Measurements from ENCODE around the gene GSC2.

The GSC2 gene

DNA sequence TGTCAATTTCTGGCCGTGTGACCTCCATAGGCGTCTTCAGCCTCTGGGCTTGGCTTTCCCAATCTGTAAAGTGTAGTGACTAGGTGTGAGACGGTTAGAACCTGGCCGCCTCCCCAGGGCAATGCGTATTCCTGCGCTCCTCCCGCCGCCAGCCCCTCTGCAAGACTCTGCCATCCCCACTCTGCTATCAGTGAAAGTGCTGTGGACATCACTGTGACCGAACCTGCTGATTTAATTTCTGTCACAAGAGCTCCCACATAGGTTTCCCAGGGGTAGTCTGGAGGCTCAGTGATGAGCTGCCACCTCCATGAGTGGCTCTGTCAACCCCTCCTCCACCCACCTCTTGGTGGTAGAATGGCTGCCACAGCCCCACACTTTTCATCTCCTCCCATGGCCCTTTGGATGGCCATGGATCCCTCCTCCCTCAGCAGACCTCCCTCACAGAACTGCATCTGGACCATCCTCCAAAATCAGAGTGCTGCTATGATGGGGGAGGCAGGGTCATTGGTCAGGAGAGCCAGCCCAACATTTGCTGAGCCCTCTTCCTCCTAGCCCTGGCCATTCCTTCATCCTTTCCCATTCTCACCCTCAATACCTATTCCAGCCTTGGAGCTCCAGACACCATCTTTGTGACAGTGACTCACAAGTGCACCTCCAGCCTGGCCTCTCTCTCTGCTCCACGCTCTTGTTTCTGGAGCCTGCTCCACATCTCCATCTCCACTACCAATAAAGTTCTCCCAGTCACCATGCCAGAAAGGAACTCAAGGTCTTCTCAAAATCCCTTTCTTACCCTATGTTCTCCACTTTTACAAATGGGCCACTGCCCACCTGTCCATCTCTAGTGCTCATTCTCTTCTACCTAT, 1.5 kb upstream of the GSC2 start:
- DNase-seq, result no peak

DNA sequence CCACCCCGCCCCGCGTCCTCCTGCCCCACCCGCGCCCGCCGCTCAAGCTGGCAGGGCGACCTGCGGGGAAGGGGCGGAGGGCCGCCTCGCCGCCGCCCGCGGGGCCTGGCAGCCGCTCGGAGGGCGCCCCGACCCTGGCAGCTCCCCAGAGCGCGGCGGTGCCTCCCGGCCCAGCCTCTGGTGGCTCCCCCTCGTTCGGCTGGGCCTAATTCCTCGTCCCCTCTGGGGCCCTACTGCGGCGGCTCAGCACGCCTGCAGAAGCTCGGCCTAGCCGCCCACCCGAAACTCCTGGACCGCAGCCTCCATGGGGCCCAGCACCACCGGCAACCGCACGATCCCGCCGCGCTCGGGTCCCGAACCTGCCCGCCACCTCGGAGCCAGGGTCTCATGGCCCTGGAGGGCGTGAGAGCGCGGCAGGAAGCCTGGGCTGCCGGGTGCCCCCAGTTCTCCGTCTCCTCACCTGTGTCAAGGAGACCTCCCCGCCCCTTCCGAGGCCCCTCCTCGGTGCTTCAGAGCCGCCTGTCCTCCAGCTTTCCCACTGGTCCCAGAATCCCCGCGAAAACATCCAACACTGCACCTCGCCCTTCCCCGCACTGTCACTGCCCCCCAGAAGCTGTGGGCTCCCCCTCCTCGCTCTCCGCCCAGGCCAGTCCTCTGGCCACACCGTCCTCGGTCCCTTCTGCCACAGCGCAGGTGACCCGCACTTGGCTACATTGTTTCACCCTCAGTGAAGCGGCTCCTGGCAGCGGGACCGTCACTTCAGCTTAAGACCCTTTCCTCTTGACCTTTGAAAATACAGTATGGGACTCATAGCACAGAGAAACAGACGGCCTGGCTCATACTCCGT, 613 bp upstream of the GSC2 start:
- DNase-seq, result no peak

DNA sequence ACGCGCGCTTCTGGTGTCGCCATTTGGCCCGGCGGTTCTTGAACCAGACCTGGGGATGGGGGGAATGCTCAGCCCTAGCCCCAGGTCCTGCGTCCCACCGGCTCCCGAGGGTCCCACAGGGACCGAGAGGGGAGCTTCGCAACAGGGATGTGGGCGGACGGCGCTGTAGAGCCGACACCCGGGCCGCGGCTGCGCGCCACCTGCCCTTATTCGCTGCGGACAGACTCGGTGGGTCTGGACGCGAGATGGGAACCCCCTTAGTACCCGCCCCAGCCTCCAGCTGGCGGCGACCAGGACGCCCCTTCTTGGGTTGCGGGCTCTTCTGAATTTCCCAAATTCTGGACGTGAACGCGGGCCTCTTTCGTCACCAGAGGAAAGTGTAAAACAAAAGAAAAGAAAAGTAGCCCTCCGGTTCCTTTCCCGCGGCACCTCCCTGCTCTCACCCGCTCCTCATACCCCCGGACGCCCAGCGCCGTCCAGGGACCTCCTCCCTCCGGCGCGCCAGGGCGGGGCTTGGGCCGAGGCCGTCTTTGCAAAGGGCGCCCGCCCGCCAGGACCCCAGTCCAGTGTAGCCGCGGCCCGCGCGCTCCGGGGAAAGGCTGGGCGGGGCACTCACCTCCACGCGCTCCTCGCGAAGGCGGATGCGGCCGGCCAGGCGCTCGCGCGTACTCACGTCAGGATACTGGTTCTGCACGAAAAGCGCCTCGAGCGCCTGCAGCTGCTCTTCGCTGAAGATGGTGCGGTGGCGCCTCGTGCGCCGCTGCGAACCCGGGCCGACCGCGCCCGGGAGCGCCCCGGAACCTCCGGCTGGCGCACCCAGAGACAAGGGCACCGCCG, 827 bp downstream of the GSC2 start:
- DNase-seq, result no peak

DNA sequence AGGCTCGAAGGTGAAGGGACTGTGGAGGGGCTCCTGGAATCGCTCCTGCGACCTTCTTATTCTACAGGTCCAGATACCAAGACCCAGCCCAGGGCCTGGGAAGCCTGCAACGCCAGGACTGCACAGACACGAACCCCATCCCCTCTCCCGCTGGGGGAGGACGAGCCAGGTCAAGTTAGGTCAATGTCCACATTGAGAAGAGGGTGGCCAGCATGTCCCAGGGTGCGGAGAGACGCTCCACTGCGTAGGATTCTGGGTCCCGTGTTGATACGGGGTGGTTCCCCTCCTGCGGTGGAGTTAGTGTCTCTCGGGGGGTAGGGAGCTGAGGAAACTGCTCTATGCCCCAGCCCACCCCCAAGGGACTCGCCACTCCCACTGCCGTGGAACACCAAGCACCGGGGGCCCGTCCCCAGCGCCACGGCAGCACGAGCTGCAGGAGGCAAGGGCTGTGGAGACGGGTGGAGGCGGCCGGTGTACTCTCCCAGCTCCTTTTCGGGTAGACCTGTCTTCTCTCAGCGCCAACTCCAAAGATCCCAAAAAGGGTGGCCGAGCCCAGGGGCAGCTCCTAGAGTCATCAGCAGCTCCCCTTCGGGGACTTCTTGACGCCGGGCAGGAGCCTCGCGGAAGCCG, 1.6 kb downstream of the GSC2 start:
- DNase-seq, result no peak

- no peak for DNase-seq
Observed at GRCh38 chr22:19147195-19147780, 2.8 kb downstream of the GSC2 start.

GRCh38 chr22:19146215-19146968, 3.7 kb downstream of the GSC2 start:
- DNase-seq, result no peak

- peak; percentile 15 for DNase-seq
Observed at GRCh38 chr22:19143967-19144400, 6.1 kb downstream of the GSC2 start.

- DNase-seq, result no peak
Observed at GRCh38 chr22:19143212-19143611, 6.9 kb downstream of the GSC2 start.

GRCh38 chr22:19142394-19142793, 7.7 kb downstream of the GSC2 start:
- no peak for DNase-seq

GRCh38 chr22:19139974-19140373, 10.1 kb downstream of the GSC2 start:
- DNase-seq, result no peak

GRCh38 chr22:19139001-19139356, 11.1 kb downstream of the GSC2 start:
- DNase-seq, result no peak

DNA sequence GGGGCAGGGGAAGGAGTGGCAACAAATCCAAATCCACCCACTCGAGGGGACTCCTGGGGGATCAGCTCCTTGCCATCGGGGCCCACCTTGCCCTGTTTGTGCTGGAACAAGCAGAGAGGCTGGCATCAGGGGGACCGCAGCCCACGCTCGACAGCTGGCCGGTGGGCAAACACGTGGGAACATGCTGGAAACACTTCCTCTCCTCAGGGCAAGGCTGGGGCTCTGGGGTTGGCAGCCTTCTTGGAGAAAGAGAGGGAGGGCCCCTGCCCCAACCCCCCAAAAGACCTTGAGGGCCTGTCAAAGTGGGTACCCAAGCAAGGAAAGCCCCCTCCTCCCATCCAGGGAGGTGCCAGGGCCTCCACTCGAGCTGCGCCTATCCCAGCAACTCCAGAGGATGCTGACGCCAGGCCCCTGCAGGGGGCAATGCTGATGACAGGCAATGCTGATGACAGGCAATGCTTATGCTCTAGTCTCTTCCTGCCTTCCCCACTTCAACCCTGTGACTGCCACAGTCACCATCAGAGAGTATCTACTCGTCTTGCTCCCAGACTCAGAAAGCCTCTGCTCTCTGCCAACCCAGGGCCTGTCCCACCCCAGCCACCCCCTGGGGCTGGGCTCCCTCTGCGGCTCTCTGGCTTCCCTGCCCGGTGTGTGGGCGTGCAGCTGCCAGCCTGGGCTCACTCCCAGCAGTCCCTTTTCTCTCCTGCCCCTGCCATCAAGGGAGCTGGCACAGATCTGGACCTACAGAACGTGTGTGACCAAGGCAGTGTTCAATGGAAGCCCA, 11.7 kb downstream of the GSC2 start:
- DNase-seq, result no peak

DNA sequence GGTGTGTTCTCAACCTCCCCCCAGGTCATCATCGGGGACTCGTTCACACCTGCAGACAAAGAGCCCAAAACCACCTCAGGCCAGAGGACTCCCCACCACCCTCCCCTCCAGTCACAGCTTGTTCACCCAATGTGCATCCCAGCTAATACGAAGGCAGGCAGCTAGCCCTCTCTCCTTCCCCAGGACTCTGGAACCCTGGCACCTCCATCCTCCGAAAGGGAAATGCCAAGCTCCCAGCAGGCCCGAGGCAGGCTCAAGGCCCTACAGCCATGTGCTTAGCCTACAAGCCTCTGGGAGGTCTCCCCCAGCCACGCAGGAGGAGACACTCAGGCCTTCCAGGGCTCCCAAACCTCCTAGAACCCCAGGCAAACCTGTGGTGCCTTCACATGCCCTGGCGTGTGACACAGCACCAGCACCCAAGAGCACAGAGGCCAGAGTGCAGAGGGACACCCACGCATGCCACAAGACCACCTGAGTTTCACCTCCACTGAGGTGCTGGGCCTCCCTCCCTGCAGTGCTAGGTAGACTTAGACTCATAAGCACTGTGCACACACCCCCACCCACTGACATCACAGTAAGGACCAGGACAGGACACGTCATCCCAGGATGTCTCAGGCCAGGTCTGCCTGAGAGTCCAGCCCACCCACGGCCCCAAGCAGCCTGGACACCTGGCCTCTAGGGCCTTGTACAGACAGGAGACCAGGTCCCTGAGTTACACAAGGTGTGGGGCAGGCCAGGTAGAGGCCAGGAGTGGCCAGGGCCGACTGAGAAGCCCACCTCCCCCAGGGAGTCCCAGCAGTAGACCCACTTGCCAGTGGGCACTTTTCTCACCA, 12.5 kb downstream of the GSC2 start:
- no peak for DNase-seq

DNA sequence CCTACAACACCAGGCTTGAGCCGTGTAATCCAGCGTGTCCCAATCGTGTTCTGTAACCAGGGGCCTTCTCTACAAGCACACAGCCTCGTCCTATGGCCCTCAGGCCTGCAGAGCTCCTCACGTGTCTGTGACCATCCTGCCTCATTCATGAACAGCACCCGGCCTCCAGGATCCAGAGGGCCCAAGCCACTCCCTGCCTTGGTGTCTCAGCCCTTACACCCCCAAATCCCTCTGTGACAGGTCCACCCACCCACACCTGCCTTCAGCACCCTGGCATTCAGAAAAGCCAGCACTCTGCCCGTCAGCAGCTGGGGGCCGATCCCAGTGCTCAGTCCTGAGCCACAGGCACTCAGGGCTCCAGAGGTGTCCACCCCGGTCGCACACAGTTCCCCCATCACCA, 13.2 kb downstream of the GSC2 start:
- no peak for DNase-seq

GRCh38 chr22:19134874-19135273, 15.2 kb downstream of the GSC2 start:
- no peak for DNase-seq

DNA sequence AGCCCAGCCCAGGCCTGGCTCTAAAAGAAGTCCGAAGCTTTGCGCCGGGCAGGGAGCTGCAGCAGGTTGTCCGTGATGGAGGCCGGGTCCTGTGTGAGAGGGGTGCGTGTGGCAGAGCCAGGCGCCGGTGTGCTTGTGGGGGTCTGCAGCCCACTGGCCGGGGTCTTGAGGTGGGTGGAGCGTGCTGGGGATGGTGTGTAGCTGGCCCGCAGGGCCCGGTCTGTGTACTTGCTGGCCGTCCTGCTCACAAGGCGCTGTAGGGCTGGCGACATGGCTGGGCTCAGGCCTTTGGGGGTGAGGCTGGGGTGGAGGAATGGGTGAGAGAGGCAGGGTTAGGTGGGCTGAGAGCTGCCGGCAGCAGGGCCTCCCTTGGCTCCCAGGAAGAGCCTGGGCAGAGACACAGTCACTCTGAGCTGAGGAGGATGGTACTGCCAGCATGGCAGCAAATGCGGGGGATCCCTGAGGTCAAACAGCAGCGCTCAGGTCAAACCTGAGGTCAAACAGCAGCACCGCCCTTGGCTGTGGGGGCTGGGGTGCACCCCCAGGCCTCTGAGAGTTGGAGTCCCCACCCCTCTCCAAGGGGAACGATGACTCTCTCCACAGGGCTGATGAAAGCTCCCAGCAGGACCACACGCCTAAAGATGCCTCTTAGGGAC, 15.8 kb downstream of the GSC2 start:
- DNase-seq, result no peak

GRCh38 chr22:19133561-19133960, 16.5 kb downstream of the GSC2 start:
- DNase-seq, result no peak

- DNase-seq, result no peak
Observed at GRCh38 chr22:19132693-19133400, 17.2 kb downstream of the GSC2 start.

- no peak for DNase-seq
Observed at GRCh38 chr22:19132153-19132552, 17.9 kb downstream of the GSC2 start.

Measured in inflammatory macrophage treated with lipopolysaccharide for 4 hours (primary cell).